H1 (cell line): ENCODE measurements around the gene PIK3R6.

Source experiments
- CBX5 ChIP-seq: fragments of 300-800, 300-1000 bp; sonication (generic); IDR thresholded peaks from 2 replicates; pipeline ENCODE4 v1.7.1; 2016; ENCODE audit warnings: antibody characterized with exemption, low read length, low read depth
- CHD2 ChIP-seq: IDR thresholded peaks from 2 replicates; pipeline ENCODE4 v1.6.1; 2012; ENCODE audit warnings: low read length, improper control_type of control experiment
- CTBP2 ChIP-seq: IDR thresholded peaks from 2 replicates; pipeline ENCODE4 v1.7.0; 2011; ENCODE audit warnings: borderline replicate concordance, mild to moderate bottlenecking, moderate library complexity, mixed read lengths, low read length; ENCODE audit not compliant: insufficient read depth, insufficient read length
- CTCF ChIP-seq, 3 experiments: IDR thresholded peaks; 1 replicate in 2 of 3; 2 replicates in 1 of 3; pipeline versions ENCODE4 v1.5.1 to v1.6.1; 2011; ENCODE audit warnings: low read length in 3 of 3, mild to moderate bottlenecking in 3 of 3, inconsistent platforms in 2 of 3, low read depth in 1 of 3, moderate library complexity in 1 of 3; ENCODE audit not compliant: insufficient read depth in 1 of 3; ENCODE audit errors: control extremely low read depth in 1 of 3
- EZH2 ChIP-seq: fragments of 200-600 bp; sonication (generic); IDR thresholded peaks from 2 replicates; pipeline ENCODE4 v1.7.1; 2012; ENCODE audit warnings: low read depth, mild to moderate bottlenecking, moderate library complexity, low read length, inconsistent platforms; ENCODE audit not compliant: severe bottlenecking
- KDM1A ChIP-seq: fragments of 200-600, 300-600 bp; sonication (generic); IDR thresholded peaks from 2 replicates; pipeline ENCODE4 v1.7.1; 2016; ENCODE audit warnings: mild to moderate bottlenecking, low read length, borderline replicate concordance
- POLR2A ChIP-seq, 2 experiments: IDR thresholded peaks; 1 replicate in 1 of 2; 2 replicates in 1 of 2; pipeline ENCODE4 v1.6.1; 2011; ENCODE audit warnings: low read depth in 2 of 2, low read length in 2 of 2, mild to moderate bottlenecking in 2 of 2; ENCODE audit errors: control extremely low read depth in 1 of 2
- RAD21 ChIP-seq, 2 experiments: IDR thresholded peaks in 1 of 2; conservative IDR thresholded peaks in 1 of 2; 2 replicates each; pipeline ENCODE4 v1.6.1; 2011; ENCODE audit warnings: low read depth in 2 of 2, low read length in 2 of 2, improper control_type of control experiment in 1 of 2, inconsistent platforms in 1 of 2, mild to moderate bottlenecking in 1 of 2, moderate library complexity in 1 of 2
- ZNF274 ChIP-seq: IDR thresholded peaks from 2 replicates; pipeline ENCODE4 v1.7.0; 2012; ENCODE audit warnings: low read length, borderline replicate concordance; ENCODE audit errors: extremely low read depth

DNA sequence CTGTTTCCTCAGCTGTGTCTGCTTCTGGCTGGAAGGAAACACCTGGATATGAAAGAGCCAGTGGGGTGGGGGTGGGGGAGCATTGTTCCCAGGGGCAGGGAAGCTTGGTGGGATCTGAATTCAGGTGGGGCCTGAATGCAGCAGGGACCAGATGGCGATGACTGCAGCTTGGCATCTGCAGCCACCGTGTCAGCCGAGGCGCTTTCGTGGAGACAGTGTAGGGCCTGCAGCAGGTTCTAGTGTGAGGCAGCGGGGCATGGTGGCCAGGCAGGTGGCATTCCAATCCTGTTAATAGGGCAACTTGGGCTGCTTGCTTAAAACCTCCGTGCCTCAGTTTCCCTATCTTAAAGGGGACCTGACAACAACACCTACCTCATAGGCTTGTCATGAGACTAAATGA lies 1.7 kb downstream of the PIK3R6 start:
- no peak for TF ChIP-seq POLR2A (IDR thresholded peaks at IDR 0.05; ENCODE audit: control extremely low read depth in 1 of 2, low read depth in 2 of 2, low read length in 2 of 2)
- TF ChIP-seq CHD2: no peak
- no peak for TF ChIP-seq ZNF274
- TF ChIP-seq EZH2: no peak
- no peak for TF ChIP-seq CTBP2
- TF ChIP-seq CTCF (IDR thresholded peaks at IDR 0.05; ENCODE audit: control extremely low read depth in 1 of 3, insufficient read depth in 1 of 3, low read depth in 1 of 3, low read length in 3 of 3): no peak
- TF ChIP-seq CBX5: no peak
- no peak for TF ChIP-seq KDM1A
- no peak for TF ChIP-seq RAD21 (IDR thresholded peaks at IDR 0.05 in 1 of 2, conservative IDR thresholded peaks at IDR 0.05 in 1 of 2; ENCODE audit: low read depth in 2 of 2, low read length in 2 of 2)
